CD4-positive, CD25-positive, alpha-beta regulatory T cell (primary cell): Measurements from ENCODE around the gene CYP2A13. TPM values are rescaled to one million over a fixed set of nuclear protein-coding genes. Genes with fewer than 3 reads are reported as not detected.
"Not testable (repeated sequence)": the region's sequence is repeated elsewhere in the genome, so short reads cannot be mapped to it uniquely, and the experiment has no call there.

Source experiments
- ATAC-seq, 2 donors: fragments of 150-1000 bp; cut with Tn5 transposase; one replicate each; pipeline ENCODE4 v1.10.0; 2021; ENCODE audit warnings: low read depth in 2 of 2, moderate number of reproducible peaks in 2 of 2, moderate library complexity in 1 of 2
- DNase-seq, 3 donors: peaks; one replicate each; pipeline versions ENCODE4 v3.0.0 to v3.0.0-alpha.2; 2012 to 2022; ENCODE audit warnings: mixed read lengths in 1 of 3
- H3K27ac ChIP-seq: one replicate; pipeline ENCODE4 v1.7.0; 2013; ENCODE audit warnings: mild to moderate bottlenecking, low read length; ENCODE audit not compliant: insufficient read depth, poor library complexity, severe bottlenecking
- H3K27me3 ChIP-seq: one replicate; pipeline ENCODE4 v1.7.0; 2013; ENCODE audit warnings: low read length; ENCODE audit not compliant: control insufficient read depth, insufficient read depth
- H3K36me3 ChIP-seq: one replicate; pipeline ENCODE4 v1.7.0; 2013; ENCODE audit warnings: mild to moderate bottlenecking, low read length, moderate library complexity; ENCODE audit not compliant: control insufficient read depth, insufficient read depth
- H3K4me1 ChIP-seq: 2 replicates; pipeline ENCODE4 v1.7.0; 2013; ENCODE audit warnings: mild to moderate bottlenecking, low read length; ENCODE audit not compliant: insufficient read depth, control insufficient read depth, poor library complexity, severe bottlenecking
- H3K4me3 ChIP-seq: one replicate; pipeline ENCODE4 v1.7.0; 2013; ENCODE audit warnings: low read depth, mild to moderate bottlenecking, low read length, moderate library complexity
- H3K9me3 ChIP-seq, 2 experiments: 1 replicate in 1 of 2; 2 replicates in 1 of 2; pipeline ENCODE4 v1.7.0; 2013; ENCODE audit warnings: low read length in 2 of 2, mild to moderate bottlenecking in 1 of 2, moderate library complexity in 1 of 2; ENCODE audit not compliant: control insufficient read depth in 2 of 2
- H3K27ac Mint-ChIP-seq, 3 donors: one replicate each; pipeline ENCODE4 v1.8.0; 2020 to 2022; ENCODE audit warnings: mild to moderate bottlenecking in 3 of 3, mixed read lengths in 3 of 3, moderate library complexity in 2 of 3
- H3K27me3 Mint-ChIP-seq: one replicate; pipeline ENCODE4 v1.8.0; 2022; ENCODE audit warnings: mild to moderate bottlenecking, mixed read lengths
- H3K36me3 Mint-ChIP-seq: one replicate; pipeline ENCODE4 v1.8.0; 2020; ENCODE audit warnings: mixed read lengths
- H3K4me1 Mint-ChIP-seq, 4 donors: one replicate each; pipeline ENCODE4 v1.8.0; 2020 to 2022; ENCODE audit warnings: mixed read lengths in 4 of 4, mild to moderate bottlenecking in 1 of 4
- H3K4me3 Mint-ChIP-seq, 4 donors: one replicate each; pipeline ENCODE4 v1.8.0; 2020 to 2022; ENCODE audit warnings: mild to moderate bottlenecking in 4 of 4, mixed read lengths in 4 of 4, moderate library complexity in 3 of 4
- H3K9me3 Mint-ChIP-seq, 7 donors: one replicate each; pipeline ENCODE4 v1.8.0; 2020 to 2022; ENCODE audit warnings: mixed read lengths in 7 of 7, mild to moderate bottlenecking in 3 of 7, moderate library complexity in 2 of 7
- polyA plus RNA-seq, 4 donors: library from polyadenylated mRNA; unstranded; fragments of 300-500 nt; fragmentation: Illumina TruSeq; gene quantifications; one replicate each; pipeline ENCODE4 v1.2.3, GENCODE V29; 2021
- total RNA-seq: library from RNA; stranded (reverse); gene quantifications from one replicate; pipeline ENCODE4 v1.2.3, GENCODE V29; 2022

CYP2A13 gene
- total and polyA plus RNA-seq, 5 donors from 2014 or later, result not detected

GRCh38 chr19:41122846-41123245 is 34.6 kb downstream of the CYP2A13 start:
- H3K4me3 ChIP-seq, H3K36me3 ChIP-seq, ATAC-seq, H3K9me3 Mint-ChIP-seq, H3K36me3 Mint-ChIP-seq, H3K27ac ChIP-seq, H3K4me3 Mint-ChIP-seq, H3K27me3 ChIP-seq, H3K9me3 ChIP-seq, DNase-seq, H3K27me3 Mint-ChIP-seq: not testable (repeated sequence)
- peak overlapping the region in 2 of 3 donors; percentile 58 to 76 for H3K27ac Mint-ChIP-seq
- H3K4me1 ChIP-seq, result peaks cover 12% of the 10 kb centered on the region
- H3K4me1 Mint-ChIP-seq, result peaks cover 4 to 37% (median 14%) of the 10 kb centered on the region in 4 donors

- Histone ChIP-seq H3K27ac (no peak overlapping the region), H3K36me3 (no peaks in the 10 kb centered on the region), H3K27me3 (no peaks in the 10 kb centered on the region), H3K9me3 (no peaks in the 10 kb centered on the region), H3K4me1 (peaks cover 18% of the 10 kb centered on the region), H3K4me3 (no peak overlapping the region)
- Mint-ChIP-seq H3K27ac (peak overlapping the region in 1 of 3 donors; percentile 51), H3K36me3 (no peaks in the 10 kb centered on the region), H3K27me3 (peaks cover 7% of the 10 kb centered on the region), H3K4me3 (peak overlapping the region in 1 of 4 donors; percentile 37), H3K4me1 (peaks cover 5 to 44% (median 17%) of the 10 kb centered on the region in 4 donors), H3K9me3 (no peaks in the 10 kb centered on the region)
- no peak for ATAC-seq
- no peak for DNase-seq
Measured at GRCh38 chr19:41123716-41124294, 35.6 kb downstream of the CYP2A13 start.

GRCh38 chr19:41126765-41127203 is 38.5 kb downstream of the CYP2A13 start:
- not testable (repeated sequence) for H3K9me3 ChIP-seq, H3K4me3 ChIP-seq, H3K27ac Mint-ChIP-seq, H3K9me3 Mint-ChIP-seq, H3K36me3 ChIP-seq, H3K36me3 Mint-ChIP-seq, ATAC-seq, H3K27me3 ChIP-seq, H3K27ac ChIP-seq
- H3K4me1 Mint-ChIP-seq, result peaks cover 5 to 24% (median 12%) of the 10 kb centered on the region in 4 donors
- DNase-seq, result peak; percentile 24 to 39 (median 35)
- H3K4me1 ChIP-seq, result peaks cover 10% of the 10 kb centered on the region
- peaks cover 22% of the 10 kb centered on the region for H3K27me3 Mint-ChIP-seq
- H3K4me3 Mint-ChIP-seq, result peak overlapping the region in 1 of 4 donors; percentile 60

GRCh38 chr19:41127362-41127761 is 39.1 kb downstream of the CYP2A13 start:
- peaks cover 5 to 22% (median 12%) of the 10 kb centered on the region in 4 donors for H3K4me1 Mint-ChIP-seq
- H3K27ac Mint-ChIP-seq, result peak overlapping the region in 2 of 3 donors; percentile 73 to 86

GRCh38 chr19:41127801-41128300 is 39.6 kb downstream of the CYP2A13 start:
- not testable (repeated sequence) for H3K4me3 ChIP-seq

More at GRCh38 chr19:41127362-41127761, 39.1 kb downstream of the CYP2A13 start:
- not testable (repeated sequence) for H3K36me3 ChIP-seq, DNase-seq, H3K9me3 ChIP-seq, H3K4me3 ChIP-seq, H3K27me3 ChIP-seq, H3K36me3 Mint-ChIP-seq, H3K27ac ChIP-seq, H3K9me3 Mint-ChIP-seq, ATAC-seq
- H3K4me1 ChIP-seq, result peaks cover 10% of the 10 kb centered on the region
- H3K27me3 Mint-ChIP-seq, result peaks cover 28% of the 10 kb centered on the region
- H3K4me3 Mint-ChIP-seq, result peak overlapping the region in 1 of 4 donors; percentile 60

GRCh38 chr19:41128692-41129091 is 40.4 kb downstream of the CYP2A13 start:
- Mint-ChIP-seq H3K4me1 (peaks cover 5 to 25% (median 17%) of the 10 kb centered on the region in 4 donors), H3K4me3 (no peak overlapping the region), H3K27me3 (peaks cover 40% of the 10 kb centered on the region), H3K9me3 (no peaks in the 10 kb centered on the region), H3K36me3 (no peaks in the 10 kb centered on the region), H3K27ac (peak overlapping the region in 1 of 3 donors; percentile 86)
- Histone ChIP-seq H3K27me3 (no peaks in the 10 kb centered on the region), H3K4me1 (peaks cover 10% of the 10 kb centered on the region), H3K9me3 (no peaks in the 10 kb centered on the region), H3K27ac (no peak overlapping the region), H3K4me3 (no peak overlapping the region), H3K36me3 (no peaks in the 10 kb centered on the region)
- no peak for DNase-seq
- no peak for ATAC-seq

More at GRCh38 chr19:41127801-41128300, 39.6 kb downstream of the CYP2A13 start:
- H3K27ac ChIP-seq, H3K36me3 Mint-ChIP-seq, H3K27me3 ChIP-seq, H3K9me3 ChIP-seq, H3K36me3 ChIP-seq, H3K9me3 Mint-ChIP-seq: not testable (repeated sequence)
- peak overlapping the region; percentile 60 to 84 (median 78) for H3K4me3 Mint-ChIP-seq
- ATAC-seq, result peak; percentile 83 to 96
- peaks cover 10% of the 10 kb centered on the region for H3K4me1 ChIP-seq
- peaks cover 5 to 22% (median 14%) of the 10 kb centered on the region in 4 donors for H3K4me1 Mint-ChIP-seq
- peaks cover 32% of the 10 kb centered on the region for H3K27me3 Mint-ChIP-seq
- peak; percentile 49 to 70 (median 52) for DNase-seq
- peak overlapping the region; percentile 56 to 86 (median 73) for H3K27ac Mint-ChIP-seq

GRCh38 chr19:41131186-41131585 is 42.9 kb downstream of the CYP2A13 start:
- no peaks in the 10 kb centered on the region for H3K9me3 Mint-ChIP-seq
- peaks cover 16% of the 10 kb centered on the region for H3K4me1 ChIP-seq
- H3K36me3 Mint-ChIP-seq, result no peaks in the 10 kb centered on the region
- DNase-seq (no peak), ATAC-seq (no peak)
- H3K4me3 ChIP-seq, result no peak overlapping the region
- H3K27ac Mint-ChIP-seq, result peak overlapping the region in 2 of 3 donors; percentile 28 to 59
- H3K36me3 ChIP-seq, result no peaks in the 10 kb centered on the region
- H3K4me1 Mint-ChIP-seq, result peaks cover 9 to 36% (median 23%) of the 10 kb centered on the region in 4 donors
- H3K27me3 Mint-ChIP-seq, result peaks cover 47% of the 10 kb centered on the region
- no peaks in the 10 kb centered on the region for H3K27me3 ChIP-seq
- H3K9me3 ChIP-seq, result no peaks in the 10 kb centered on the region
- no peak overlapping the region for H3K27ac ChIP-seq
- peak overlapping the region in 1 of 4 donors; percentile 71 for H3K4me3 Mint-ChIP-seq

GRCh38 chr19:41133260-41133659 is 45.0 kb downstream of the CYP2A13 start:
- Mint-ChIP-seq H3K27me3 (peaks cover 54% of the 10 kb centered on the region), H3K9me3 (no peaks in the 10 kb centered on the region), H3K4me3 (peak overlapping the region in 3 of 4 donors; percentile 41 to 78 (median 73)), H3K4me1 (peaks cover 4 to 26% (median 13%) of the 10 kb centered on the region in 4 donors), H3K36me3 (no peaks in the 10 kb centered on the region), H3K27ac (no peak overlapping the region)
- H3K4me3 ChIP-seq, result no peak overlapping the region
- peaks cover 17% of the 10 kb centered on the region for H3K4me1 ChIP-seq
- no peak overlapping the region for H3K27ac ChIP-seq
- no peak for ATAC-seq
- H3K27me3 ChIP-seq, result no peaks in the 10 kb centered on the region
- DNase-seq, result no peak
- H3K9me3 ChIP-seq, result no peaks in the 10 kb centered on the region
- H3K36me3 ChIP-seq, result no peaks in the 10 kb centered on the region
